Fibroblast of villous mesenchyme (primary cell): Measurements from ENCODE around the gene PLD3. TPM values are rescaled to one million over a fixed set of nuclear protein-coding genes. Genes with fewer than 3 reads are reported as not detected.

Experiments
- DNase-seq: peaks from one replicate; pipeline ENCODE4 v3.0.0-alpha.2; 2010; ENCODE audit warnings: low read depth
- H3K4me3 ChIP-seq: 2 replicates; pipeline ENCODE4 v1.5.1; 2011; ENCODE audit warnings: low read depth, mild to moderate bottlenecking, low read length
- total RNA-seq: library from RNA; depleted of rRNA; stranded (reverse); fragments of >200 nt; gene quantifications from 2 replicates; pipeline ENCODE4 v1.2.3, GENCODE V29; 2012
- TF ChIP-seq, protein P1 (sequence below): IDR thresholded peaks from 2 replicates; pipeline ENCODE4 v1.5.1; 2012; ENCODE audit warnings: low read depth, mild to moderate bottlenecking, low read length; ENCODE audit not compliant: insufficient read depth

PLD3 gene
- total RNA-seq, 1 donor = 146 TPM

DNA sequence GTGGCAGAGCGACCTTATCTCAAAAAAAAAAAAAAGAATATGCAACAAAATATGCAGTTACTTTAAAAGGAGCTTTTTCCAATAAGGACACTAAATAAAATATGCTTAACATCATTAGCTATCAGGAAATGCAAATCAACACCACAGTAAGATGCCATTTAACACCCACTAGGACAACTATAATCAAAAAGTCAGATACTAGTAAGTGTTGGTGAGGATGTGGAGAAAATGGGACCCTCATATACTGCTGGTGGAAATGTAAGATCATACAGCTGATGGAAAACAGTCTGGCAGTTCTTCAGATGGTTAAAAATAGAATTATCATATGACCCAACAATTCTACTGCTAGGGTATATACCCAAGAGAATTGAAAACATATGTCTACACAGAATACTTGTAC lies 38.8 kb upstream of the PLD3 start:
- TF ChIP-seq, protein P1, sequence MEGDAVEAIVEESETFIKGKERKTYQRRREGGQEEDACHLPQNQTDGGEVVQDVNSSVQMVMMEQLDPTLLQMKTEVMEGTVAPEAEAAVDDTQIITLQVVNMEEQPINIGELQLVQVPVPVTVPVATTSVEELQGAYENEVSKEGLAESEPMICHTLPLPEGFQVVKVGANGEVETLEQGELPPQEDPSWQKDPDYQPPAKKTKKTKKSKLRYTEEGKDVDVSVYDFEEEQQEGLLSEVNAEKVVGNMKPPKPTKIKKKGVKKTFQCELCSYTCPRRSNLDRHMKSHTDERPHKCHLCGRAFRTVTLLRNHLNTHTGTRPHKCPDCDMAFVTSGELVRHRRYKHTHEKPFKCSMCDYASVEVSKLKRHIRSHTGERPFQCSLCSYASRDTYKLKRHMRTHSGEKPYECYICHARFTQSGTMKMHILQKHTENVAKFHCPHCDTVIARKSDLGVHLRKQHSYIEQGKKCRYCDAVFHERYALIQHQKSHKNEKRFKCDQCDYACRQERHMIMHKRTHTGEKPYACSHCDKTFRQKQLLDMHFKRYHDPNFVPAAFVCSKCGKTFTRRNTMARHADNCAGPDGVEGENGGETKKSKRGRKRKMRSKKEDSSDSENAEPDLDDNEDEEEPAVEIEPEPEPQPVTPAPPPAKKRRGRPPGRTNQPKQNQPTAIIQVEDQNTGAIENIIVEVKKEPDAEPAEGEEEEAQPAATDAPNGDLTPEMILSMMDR = no peak
- DNase-seq = no peak
- no peak overlapping the region for H3K4me3 ChIP-seq

DNA sequence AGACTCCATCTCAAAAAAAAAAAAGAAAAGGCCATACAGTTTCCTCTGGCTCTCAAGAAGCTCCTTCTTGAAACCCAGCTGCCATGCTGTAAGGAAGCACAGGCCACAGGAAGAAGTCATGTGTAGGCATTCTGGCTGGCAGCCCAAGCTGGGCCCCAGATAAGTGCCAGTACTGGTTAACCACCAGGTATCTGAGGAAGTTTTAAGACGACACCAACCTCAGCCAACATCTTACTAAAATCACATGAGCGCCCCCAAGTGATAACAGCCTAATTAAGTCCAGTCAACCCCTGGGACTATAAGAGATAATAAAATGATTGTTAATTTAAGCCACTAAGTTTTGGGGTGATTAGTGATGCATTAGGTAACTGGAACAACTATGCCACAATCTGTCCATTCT lies 36.0 kb upstream of the PLD3 start:
- no peak overlapping the region for H3K4me3 ChIP-seq
- DNase-seq = no peak
- TF ChIP-seq, protein P1 = no peak

DNA sequence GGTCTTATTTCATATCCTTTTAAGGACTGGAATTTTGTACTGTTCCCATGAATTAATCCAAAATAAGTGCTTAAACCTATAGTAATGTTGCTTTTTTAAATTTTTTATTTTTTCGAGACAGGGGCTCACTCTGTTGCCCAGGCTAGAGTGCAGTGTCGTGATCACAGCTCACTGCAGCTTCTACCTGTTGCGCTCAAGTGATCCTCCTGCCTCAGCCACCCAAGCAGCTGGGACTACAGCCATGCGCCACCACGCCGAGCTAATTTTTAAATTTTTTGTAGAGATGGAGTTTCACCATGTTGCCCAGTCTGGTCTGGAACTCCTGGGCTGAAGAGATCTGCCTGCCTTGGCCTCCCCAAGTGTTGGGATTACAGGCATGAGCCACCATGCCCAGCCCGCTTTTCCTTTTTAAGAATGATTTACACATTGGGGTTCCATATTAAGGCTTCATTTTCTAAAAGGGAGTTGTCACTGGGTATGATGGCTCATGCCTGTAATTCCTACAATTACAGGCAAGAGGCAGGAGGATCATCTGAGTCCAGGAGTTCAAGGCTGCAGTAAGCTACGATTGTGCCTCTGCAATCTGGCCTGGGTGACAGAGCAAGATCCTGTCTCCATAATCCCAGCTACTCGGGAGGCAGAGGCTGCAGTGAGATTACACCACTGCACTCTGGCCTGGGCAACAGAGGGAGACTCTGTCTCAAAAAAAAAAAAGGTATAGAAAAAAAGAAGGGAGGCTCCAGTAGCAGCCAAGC lies 35.1 kb upstream of the PLD3 start:
- no peak overlapping the region for H3K4me3 ChIP-seq
- no peak for DNase-seq
- TF ChIP-seq, protein P1 = no peak

DNA sequence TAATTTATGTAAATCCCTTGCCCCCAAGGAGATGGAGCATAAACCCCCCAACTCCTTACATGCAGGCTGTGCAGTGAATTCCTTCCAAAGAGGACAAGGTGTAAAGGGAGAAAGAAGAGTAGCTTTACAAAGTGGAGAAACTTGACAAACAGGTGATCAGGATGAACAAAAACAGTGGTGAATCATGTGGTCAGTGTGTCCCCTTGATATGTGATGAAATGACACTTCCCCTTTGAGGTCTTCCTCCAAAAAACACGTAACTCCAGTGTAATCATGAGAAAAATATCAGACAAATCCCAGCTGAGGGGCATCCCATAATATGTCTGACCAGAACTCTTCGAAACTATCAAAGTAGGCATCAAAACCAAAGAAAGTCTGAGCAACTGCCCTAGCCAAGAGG lies 33.8 kb upstream of the PLD3 start:
- no peak overlapping the region for H3K4me3 ChIP-seq
- TF ChIP-seq, protein P1 = no peak

DNA sequence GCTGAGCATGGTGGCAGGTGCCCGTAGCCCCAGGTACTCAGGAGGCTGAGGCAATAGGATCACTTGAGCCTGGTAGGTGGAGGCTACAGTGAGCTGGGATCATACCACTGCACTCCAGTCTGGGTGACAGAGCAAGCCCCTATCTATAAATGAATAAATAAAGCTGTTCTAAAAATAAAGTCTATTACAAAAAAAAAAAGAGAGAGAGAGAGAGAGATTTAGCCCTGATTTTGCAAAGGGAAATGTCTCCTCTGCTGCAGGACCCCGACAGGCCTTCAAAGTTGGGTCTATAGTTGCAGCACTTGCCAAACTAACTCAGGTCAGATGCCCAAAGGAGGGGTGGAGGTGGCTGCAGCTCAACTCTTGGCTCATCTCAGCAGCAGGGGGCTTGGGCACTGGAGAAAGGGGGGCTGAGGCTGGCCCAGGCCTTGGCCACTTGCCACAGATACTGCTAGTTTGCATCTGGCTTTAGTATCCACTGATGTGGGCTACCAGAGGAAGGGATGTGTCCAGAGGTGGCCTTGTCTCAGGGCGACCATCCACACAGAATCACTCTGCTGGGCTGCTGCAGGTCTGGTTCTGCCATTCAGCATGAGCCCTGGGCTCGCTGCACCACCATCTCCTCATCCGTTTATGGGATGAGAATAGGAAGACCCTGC lies 32.6 kb upstream of the PLD3 start:
- H3K4me3 ChIP-seq = no peak overlapping the region
- TF ChIP-seq, protein P1 = no peak
- DNase-seq = no peak

More for the DNA sequence above, 33.8 kb upstream of the PLD3 start:
- no peak for DNase-seq

DNA sequence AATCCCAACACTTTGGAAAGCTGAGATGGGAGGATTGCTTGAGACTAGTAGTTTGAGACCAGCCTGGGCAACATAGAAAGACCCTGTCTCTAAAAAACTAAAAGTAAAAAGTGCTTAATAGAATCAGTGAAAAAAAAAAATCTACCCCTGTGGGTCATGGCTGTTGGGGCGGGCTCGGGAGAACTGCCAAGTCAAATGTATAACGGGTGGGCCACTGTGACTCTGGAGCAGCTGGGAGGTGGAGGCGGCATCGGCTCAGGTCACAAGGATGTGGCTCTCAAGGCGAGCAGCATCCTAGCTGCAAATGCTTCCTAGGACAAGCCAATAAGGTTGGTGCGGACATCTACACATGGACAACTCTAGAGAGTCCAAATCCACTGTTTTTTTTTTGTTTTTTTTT lies 31.2 kb upstream of the PLD3 start:
- no peak for DNase-seq
- no peak overlapping the region for H3K4me3 ChIP-seq
- TF ChIP-seq, protein P1 = no peak
